GM19043 (cell line): ENCODE results near the gene RAD51B.

Experiments
- ATAC-seq: cut with Tn5 transposase; IDR thresholded peaks from one replicate; pipeline ENCODE4 v1.9.1; 2021; ENCODE audit warnings: low read depth; ENCODE audit not compliant: unreplicated experiment

RAD51B gene

DNA sequence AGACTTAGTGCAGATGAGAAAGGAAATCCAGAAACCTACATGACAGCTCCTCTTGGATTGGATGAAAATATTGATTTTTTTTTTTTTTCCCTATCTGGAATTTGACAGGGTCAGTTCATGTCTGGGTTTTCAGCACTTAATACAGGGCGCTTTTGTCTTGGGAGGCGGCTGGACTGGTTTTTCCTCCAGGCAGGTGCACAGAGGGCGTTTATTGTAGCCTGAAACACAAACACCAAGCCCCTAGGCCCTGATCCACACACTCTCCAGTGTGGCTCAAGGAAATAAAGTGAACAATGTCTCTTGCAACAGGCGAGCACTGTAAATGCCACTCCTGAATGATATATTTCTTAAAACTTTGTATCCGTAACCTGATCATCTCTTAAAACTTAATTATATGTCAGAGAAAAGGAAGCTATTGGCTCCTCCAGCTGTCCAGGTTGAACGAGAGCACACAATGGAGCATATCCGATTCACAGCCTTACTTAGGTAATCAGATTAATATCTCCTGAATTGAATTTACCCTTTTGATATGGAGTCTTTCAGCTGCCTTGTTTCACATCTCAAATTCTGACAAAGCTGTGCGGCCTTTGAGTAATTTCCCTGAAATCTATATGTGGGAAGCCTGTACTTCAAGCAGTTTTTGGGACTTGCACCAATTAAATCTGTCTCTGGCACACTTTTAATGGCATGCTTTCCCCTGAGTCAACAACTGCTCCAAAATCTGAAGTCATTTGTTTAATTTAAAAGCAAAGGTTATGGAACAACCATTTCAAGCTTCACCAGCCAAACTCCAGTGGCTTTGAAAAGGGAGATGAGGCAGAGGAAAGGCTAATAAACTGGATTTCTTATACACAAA is 487.6 kb downstream of the RAD51B start:
- ATAC-seq: no peak

DNA sequence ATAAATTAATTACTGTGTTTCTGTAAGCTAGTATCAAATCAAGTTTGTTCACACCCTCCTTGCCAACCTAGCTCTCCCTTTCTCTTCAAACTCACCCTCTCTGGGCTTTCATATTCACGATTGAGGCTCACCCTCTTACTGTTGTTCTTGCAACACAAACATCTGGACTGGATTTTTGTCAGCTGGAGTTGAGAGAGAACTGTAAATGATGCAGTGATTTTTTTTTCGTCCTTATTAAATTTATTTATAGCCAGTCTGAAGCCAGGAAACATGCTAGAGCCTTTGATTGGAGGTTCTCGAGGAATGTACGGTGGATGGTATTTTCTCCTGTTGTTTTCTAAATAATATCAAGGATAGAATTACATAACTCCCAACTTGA is 488.2 kb downstream of the RAD51B start:
- ATAC-seq: no peak

DNA sequence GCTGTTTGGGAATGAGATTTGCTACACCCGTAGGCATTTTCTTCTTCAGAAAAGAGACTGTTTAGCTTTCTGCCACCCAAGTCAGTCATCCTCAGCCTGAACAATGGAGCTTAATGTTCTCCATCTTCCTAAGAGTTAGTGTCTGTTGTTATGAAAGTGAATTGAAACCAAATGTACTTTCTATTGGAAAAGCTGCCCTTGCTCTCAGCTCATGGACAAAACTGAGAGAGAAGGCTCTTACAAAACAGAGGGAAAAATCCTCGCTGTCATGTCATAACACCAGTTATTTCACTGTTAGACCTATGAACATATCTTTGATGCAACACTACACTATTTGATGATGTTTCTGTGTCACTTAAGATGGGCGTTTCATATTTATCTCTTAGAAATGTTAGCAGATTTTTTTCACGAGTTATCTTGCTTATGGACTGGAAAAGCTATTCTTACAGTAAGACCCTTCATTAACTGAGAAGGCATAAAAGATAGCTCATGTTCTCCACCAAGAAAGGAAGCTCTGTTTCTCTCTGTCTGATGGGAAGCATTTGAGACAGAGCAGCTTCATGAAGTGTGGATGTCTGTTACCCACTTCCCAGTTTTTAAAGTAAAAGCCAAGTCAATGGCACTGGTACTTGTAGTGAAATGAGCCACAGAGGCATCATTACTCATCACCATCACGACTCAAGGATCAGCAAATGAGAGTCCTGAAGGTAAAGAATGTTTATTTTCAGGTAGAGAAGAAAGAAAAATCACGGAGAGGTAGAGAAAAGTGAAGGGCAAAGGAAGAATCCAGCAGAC is 489.3 kb downstream of the RAD51B start:
- no peak for ATAC-seq

DNA sequence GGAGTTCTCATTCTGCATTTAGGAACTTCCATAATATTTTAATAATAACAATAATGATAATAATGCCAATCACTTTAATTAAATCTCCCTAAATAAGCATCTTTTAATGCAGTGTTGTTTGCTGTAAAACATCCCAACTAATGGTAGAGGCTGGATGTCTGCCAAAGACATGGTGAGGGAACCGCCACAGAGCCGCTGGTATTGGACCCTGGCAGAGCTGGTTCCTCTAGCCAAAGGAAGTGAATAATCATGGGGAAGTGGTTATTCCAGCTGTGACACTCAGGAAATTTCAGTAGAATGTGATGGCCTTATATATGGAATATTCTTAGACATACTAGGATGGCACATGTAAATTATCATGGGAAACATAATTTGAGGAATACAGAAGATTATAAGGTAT is 490.0 kb downstream of the RAD51B start:
- ATAC-seq: no peak

DNA sequence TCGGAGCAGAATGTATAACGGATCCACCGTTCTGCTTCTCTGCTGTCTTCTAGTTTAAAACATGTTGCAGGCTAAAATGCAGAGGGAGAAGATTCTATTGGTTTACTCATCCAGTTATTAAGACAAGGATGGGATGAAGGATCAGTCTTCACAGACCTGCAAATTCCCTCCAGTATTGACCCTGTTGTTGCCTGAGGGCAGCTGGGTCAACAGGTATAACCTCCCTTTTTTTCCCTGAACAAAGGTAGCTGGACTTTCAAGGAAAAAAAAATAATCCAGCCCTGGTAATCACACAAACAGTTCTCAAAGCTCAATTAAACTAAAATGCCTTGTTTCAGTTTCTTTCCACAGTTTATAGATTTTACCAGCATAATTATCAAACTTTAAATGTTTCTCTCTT is 492.7 kb downstream of the RAD51B start:
- ATAC-seq: no peak

DNA sequence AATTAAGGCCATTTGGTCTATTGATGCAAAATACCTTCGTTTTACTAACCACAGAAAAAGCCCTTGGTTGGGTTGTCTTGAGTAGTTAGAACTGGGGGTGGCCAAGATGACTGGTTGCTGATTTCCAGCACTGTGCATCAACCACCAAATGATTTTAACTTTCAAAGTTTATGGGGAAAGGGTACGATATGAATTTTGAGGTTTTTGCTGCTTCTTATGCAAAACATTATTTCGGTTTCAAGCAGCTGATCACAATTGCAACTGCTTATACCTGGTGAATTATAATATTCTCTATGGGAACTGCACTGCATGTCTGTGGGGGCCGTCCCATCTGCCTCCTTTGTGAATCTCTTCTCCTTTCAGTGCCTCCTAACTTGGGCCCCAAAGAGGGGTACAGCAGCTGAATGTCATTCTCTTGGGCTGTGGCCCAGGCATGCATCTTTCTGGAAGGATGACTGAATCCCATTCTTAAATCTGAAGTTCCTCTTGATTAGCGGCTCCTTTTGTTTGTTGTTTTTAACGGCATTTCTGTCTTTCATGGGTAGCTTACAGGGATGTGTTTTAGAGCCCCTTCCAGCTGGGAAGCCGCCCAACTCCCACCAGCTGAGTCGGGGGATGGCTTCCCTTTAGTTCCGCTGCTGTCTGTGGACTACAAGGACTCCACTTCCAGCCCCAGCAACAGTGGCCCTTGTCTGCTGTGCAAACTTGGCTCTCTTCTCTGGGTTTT is 493.5 kb downstream of the RAD51B start:
- peak; percentile 85 for ATAC-seq

DNA sequence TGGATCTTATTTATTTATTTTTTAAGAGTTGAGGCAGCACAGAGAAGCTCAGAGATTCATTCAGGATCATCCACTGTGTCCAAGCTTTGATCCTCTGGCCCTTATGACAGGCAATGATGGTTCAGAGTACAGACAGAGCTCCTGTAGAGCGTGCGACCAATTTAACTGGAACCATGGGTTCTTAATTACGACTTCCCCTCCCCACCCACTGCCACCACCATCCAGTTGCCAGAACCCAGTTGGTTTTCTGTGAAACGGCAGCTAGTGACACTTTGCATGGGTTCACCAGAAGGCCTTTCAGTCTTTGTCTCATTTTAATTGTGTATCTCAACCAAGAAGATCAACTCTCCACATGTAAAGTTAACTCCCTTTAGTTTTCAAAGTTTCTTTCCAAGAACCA is 495.1 kb downstream of the RAD51B start:
- no peak for ATAC-seq

DNA sequence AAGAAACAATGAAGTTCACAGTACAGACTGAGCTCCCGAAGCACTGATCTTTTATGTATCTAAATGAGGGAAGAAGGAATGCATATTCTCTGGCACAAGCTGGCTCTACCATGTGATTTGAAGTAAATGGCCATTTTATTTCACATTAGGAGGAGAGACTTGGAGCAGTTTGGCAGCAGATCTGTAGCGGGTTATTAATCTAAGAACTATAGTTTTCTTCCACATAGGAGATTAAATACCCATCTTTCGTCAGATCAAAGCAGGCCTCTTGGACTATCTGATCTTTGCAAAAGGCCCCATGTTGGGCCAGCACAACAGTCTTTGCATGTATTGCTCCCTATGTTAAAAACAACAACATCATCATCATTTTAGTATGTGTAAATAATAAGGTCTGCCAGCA is 495.5 kb downstream of the RAD51B start:
- no peak for ATAC-seq

DNA sequence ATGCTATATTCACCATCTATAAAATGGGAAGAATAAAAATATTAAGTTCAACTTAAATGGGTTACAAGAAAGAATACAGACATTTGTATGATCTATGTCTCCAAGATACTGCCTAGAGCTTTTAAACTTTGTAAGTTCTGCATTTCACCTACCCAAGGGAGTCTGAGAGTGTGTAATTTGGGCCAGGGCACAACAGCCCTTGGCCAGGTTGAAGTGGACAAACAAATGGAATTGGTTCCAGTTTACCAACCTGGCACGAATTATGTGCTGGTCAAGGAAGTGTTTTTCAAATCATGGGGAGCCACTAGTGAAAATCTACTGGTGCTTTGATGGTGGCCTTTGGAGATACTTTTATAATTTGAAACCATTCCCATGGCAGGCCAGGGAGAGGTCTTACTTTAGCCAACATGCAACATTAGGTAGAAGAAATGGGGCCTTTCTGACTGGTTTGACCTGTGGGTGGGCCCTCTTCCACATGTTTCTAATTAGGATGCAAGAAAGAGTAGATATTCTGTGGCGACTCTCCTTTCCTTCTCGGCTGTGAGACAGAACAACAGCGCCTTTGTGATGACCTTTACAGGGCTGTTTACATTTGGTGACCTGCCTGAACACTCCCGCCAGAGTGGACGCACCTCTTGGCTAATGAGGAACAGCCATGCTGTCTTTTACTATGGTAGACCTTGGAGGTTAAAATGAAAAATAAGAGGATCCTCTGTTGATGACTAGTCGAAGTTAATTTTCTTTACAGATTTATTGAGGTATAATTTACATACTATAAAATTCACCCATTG is 496.7 kb downstream of the RAD51B start:
- no peak for ATAC-seq

DNA sequence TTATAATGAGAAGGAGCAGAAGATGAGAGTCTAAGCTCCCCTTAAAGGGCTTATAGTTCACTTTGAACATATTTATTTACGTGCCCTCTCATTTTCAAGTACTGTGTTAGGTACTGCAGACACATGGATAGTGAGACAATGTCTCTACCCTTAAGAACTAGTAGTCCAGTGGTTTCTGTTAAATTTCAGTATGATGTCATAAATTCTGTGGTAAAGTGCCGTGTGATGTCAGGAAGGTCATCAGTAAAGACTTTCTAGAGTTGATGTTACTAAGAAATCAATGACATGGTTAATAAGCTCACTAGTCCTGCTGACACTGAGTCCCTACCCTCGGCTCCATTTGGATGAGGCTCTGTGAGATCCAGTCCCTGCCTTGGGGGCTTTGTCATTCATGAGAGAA is 497.7 kb downstream of the RAD51B start:
- no peak for ATAC-seq

DNA sequence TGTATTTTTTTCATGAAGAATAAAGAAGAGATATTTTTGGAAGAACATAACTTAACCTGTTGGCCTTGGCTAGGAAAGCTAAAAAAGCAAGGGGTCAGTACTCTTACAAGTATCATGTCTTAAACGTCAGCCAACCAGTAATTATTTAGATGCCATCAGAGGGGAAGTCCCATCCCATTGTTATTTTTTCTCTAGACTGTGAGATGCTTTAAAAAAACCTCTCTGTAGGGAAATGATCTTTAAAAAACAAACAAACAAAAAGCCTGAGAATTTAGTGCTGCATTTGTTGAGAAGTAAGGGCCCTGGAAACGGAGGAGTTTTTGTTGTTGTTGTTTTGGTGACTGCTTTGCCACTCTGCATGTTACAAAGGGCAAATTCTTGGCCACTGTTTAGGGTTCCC is 499.2 kb downstream of the RAD51B start:
- no peak for ATAC-seq

DNA sequence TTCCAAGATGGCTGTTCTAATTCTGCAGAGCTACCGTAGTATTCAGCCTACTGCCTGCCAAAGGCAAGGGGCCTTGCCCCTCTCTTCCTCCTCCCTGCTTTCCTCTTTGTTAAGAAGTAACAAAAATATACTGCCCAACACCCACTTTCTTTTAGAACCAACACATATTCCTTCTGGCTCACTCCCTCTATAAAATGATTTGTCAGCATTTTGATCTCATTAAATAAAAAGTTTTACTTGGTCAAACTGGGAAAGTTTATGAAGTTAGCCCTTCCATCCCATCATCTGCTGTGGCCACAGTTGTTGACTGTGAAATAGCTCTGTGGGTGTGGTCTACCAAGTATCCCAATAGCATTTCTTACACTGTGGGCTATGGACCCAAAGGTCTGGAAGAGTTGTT is 500.9 kb downstream of the RAD51B start:
- no peak for ATAC-seq

DNA sequence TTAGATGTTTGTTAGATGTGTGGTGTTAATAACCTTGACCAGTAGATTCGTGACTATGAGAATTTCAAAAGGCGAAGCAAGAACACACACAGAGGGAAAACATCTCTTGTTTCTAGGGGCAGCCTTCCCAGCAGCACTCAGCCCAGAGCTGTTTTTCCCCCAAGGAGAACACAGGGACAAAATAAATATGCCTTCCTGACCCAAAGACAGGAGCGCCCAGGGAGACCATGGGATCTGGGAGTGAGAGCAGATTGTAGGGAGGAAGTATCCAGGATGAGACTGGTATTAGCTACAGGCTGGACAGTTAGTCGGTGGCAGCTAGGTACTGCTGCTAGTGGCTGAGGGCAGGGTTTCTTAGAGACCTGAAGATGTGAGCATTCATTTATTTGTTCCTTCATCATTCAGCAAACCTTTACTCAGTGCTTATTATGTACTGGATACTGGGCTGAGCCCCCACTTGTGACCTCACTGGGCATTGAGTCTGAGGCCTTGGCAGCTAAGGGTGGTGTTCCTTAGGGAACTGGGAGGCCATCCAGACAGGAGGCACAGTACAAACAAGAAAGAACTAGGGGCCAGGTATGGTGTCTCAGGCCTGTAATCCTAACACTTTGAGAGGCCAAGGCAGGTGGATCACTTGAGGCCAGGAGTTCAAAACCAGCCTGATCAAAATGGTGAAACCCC is 503.5 kb downstream of the RAD51B start:
- no peak for ATAC-seq

DNA sequence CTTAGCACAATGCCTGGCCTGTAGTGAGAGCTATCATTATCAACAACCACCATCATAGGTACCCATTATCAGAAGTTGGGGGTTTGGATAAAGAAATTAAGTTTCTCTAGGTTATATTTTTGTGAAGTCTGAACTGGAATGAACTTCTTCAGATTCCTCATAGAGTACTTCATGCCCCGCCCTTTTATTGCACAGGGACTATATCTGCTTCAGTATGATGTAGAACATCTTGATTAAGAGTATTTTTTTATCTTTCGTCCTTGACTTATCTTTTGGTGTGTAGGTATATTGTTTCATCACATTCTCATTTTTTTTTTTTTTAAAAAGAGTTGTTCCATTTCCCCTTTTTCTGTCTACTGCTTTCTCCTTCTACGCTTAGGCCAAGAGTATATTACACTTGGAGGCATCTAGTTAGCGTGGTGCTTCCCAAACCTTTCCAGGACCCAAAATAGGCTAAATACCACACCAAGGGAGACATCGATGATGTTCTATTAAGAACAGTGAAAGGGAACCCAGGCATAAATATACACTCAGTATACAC is 505.8 kb downstream of the RAD51B start:
- no peak for ATAC-seq

DNA sequence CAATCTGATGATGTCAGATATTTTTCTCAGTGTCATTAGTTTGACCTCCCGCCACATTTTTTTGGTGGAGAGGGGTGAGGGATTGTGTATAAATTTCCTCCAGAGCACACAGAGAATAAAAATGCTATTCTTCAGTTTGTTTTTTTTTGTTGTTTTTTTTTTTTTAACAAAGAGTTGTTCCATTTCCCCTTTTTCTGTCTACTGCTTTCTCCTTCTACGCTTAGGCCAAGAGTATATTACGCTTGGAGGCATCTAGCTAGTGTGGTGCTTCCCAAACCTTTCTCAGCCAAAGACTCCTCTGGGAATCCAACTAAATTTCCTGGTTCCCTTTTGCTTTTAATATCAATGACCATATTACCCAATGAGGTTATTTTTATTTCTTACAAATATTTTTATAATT is 507.7 kb downstream of the RAD51B start:
- ATAC-seq: no peak

DNA sequence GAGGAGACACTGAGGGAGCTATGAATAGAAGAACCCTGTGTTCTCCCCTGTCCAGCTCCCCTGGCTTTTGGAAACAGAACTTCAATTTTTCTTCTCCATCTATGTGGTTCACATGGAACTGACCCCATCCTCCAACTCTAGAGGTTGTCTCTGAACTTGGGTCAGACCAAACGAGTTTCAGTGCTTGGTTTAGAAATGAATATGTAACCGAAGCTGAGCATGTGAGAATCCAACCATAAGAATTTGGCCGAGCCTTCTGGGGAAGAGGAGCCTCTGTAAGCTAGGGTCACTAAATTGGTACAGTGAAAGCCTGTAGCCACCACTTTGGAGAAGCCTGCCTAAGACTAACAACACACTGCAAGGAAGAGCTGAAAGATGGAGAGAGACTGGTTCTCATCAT is 508.9 kb downstream of the RAD51B start:
- peak; percentile 75 for ATAC-seq

DNA sequence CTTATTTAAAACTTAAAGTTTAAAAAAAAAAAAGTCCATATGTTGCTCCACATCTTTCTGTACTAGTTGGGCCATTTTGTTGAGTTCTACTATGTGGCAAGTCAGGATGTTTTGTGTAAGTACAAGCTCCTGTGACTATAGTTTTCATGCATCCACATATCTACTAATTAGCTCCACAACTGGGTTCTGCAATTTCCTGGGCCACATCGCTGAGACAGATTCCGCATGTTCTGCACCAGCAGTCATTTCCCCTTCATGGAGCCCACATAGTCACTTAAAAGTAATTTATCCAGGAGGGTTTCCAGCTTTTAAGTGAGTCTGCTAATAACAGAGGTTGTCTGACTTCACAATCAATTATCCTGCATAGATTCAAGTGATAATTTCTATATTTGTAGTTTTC is 511.8 kb downstream of the RAD51B start:
- ATAC-seq: no peak

DNA sequence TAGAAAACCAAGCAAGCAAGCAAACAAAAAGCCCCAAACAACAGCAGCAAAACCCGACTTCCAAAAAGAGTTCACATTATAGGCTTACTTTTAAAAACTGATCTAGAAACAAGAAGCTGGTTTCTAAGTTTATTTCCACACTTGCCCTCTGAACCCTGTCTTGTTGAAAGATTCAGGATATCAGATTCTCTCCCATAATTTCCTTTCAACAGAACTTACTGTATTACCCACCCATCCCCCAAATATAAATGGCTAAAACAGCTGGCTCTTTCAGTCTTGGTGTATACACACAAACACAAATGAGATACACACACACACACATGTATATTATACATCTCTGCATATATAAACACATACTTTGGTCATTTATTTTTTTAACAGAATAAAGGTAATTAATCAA is 512.4 kb downstream of the RAD51B start:
- ATAC-seq: no peak

DNA sequence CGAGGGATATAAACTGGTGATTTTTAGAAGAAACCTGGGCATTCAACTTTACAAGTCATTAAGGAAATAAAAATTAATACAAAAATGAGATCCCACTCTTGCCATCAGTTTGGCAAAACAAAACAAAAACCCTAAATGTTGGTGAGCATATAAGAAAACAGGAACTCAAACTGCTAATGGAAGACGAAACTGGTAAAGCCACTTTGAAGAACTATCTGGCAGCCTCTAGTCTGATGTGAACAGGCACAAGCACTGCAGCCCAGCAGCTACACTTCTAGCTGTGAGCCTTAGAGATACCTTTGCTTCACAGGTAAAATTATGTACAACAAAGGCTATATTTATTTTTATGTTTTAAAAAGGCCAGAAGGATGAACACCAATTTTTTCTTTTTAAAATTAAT is 513.7 kb downstream of the RAD51B start:
- ATAC-seq: no peak

DNA sequence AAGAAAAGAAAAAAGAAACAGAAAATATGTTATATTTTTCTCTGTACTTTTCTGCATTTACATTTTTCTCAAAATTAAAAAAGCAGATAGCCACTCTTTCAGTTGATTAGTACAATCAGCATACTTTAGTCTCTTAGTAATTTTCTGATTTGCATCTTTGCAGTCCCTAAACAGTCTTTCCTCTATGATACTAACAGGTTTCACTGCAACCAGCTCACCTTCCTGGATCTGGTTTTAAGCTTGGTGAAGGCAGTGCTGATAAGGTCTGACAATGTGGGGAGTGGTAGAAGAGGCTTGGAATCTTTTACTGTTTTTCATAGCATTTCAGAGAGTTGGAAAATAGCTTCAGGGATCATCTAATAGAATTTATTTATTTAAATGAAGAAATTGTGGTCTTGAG is 515.7 kb downstream of the RAD51B start:
- no peak for ATAC-seq
